CD14-positive monocyte (primary cell): Measurements from ENCODE around the gene DYRK3. TPM values are rescaled to one million over a fixed set of nuclear protein-coding genes. Genes with fewer than 3 reads are reported as not detected.
A peak's percentile ranks its signal among the peaks of the same experiment; 100 is the strongest.

Experiments used
- DNase-seq, 3 donors: peaks; one replicate each; pipeline ENCODE4 v3.0.0-alpha.2; 2011 to 2022
- H2AFZ ChIP-seq: 2 replicates; pipeline ENCODE4 v1.6.0; 2012; ENCODE audit warnings: mild to moderate bottlenecking, low read depth, low read length, inconsistent platforms; ENCODE audit not compliant: insufficient read depth, poor library complexity, severe bottlenecking
- H3K27ac ChIP-seq, 2 donors: 1 replicate in 1 of 2; 2 replicates in 1 of 2; pipeline ENCODE4 v1.5.1; 2012 to 2013; ENCODE audit warnings: low read length in 2 of 2, control low read depth in 1 of 2, inconsistent platforms in 1 of 2, low read depth in 1 of 2, mild to moderate bottlenecking in 1 of 2
- H3K27me3 ChIP-seq, 2 donors: one replicate each; pipeline versions ENCODE4 v1.6.0 to v1.6.1; 2011 to 2013; ENCODE audit warnings: low read length in 2 of 2; ENCODE audit not compliant: control insufficient read depth in 2 of 2, insufficient read depth in 2 of 2
- H3K36me3 ChIP-seq, 2 donors: replicated peaks in 1 of 2; 1 replicate in 1 of 2; 2 replicates in 1 of 2; pipeline versions ENCODE4 v1.5.1 to v1.6.1; 2012 to 2013; ENCODE audit warnings: low read length in 2 of 2, control low read depth in 1 of 2, inconsistent platforms in 1 of 2, mild to moderate bottlenecking in 1 of 2; ENCODE audit not compliant: insufficient read depth in 2 of 2, control insufficient read depth in 1 of 2
- H3K4me1 ChIP-seq, 2 donors: 1 replicate in 1 of 2; 2 replicates in 1 of 2; pipeline versions ENCODE4 v1.5.1 to v1.6.1; 2012 to 2013; ENCODE audit warnings: low read length in 2 of 2, control low read depth in 1 of 2, inconsistent platforms in 1 of 2, mild to moderate bottlenecking in 1 of 2, moderate library complexity in 1 of 2; ENCODE audit not compliant: insufficient read depth in 2 of 2, control insufficient read depth in 1 of 2
- H3K4me2 ChIP-seq: replicated peaks from 2 replicates; pipeline ENCODE3; 2012; ENCODE audit warnings: low read length, moderate library complexity, mild to moderate bottlenecking; ENCODE audit not compliant: poor library complexity, severe bottlenecking; ENCODE audit errors: extremely low read depth
- H3K4me3 ChIP-seq, 3 experiments: fragments of 200-600 bp in 1 of 3; sonication (generic) in 1 of 3; replicated peaks in 1 of 3; 1 replicate in 2 of 3; 2 replicates in 1 of 3; pipeline ENCODE4 v1.5.1; 2011 to 2013; ENCODE audit warnings: low read length in 3 of 3, mild to moderate bottlenecking in 3 of 3, control low read depth in 2 of 3, low read depth in 2 of 3, inconsistent platforms in 1 of 3, moderate library complexity in 1 of 3
- H3K79me2 ChIP-seq: 2 replicates; pipeline ENCODE4 v1.6.0; 2012; ENCODE audit warnings: mild to moderate bottlenecking, control low read depth, inconsistent platforms, low read length, moderate library complexity; ENCODE audit not compliant: insufficient read depth
- H3K9ac ChIP-seq: 2 replicates; pipeline ENCODE4 v1.6.0; 2017; ENCODE audit warnings: low read length, mild to moderate bottlenecking; ENCODE audit not compliant: insufficient read depth, poor library complexity, severe bottlenecking
- H3K9me3 ChIP-seq, 2 donors: replicated peaks in 1 of 2; 1 replicate in 1 of 2; 2 replicates in 1 of 2; pipeline versions ENCODE4 v1.5.1 to v1.6.1; 2012 to 2013; ENCODE audit warnings: low read length in 2 of 2, control low read depth in 1 of 2; ENCODE audit not compliant: control insufficient read depth in 1 of 2, insufficient read depth in 1 of 2
- H4K20me1 ChIP-seq: 2 replicates; pipeline ENCODE4 v1.6.0; 2012; ENCODE audit warnings: mild to moderate bottlenecking, low read length, control low read depth, moderate library complexity; ENCODE audit not compliant: insufficient read depth
- H3K27ac Mint-ChIP-seq, 7 donors: one replicate each; pipeline ENCODE4 v1.8.0; 2020; ENCODE audit warnings: mild to moderate bottlenecking in 7 of 7, mixed read lengths in 7 of 7, moderate library complexity in 6 of 7, inconsistent platforms in 2 of 7
- H3K27me3 Mint-ChIP-seq, 3 donors: one replicate each; pipeline ENCODE4 v1.8.0; 2021 to 2022; ENCODE audit warnings: low read depth in 3 of 3, mild to moderate bottlenecking in 3 of 3, mixed read lengths in 3 of 3, moderate library complexity in 3 of 3, inconsistent platforms in 1 of 3
- H3K36me3 Mint-ChIP-seq, 2 donors: one replicate each; pipeline ENCODE4 v1.8.0; 2020; ENCODE audit warnings: mixed read lengths in 2 of 2, inconsistent platforms in 1 of 2, mild to moderate bottlenecking in 1 of 2
- H3K4me1 Mint-ChIP-seq: one replicate; pipeline ENCODE4 v1.8.0; 2020; ENCODE audit warnings: mild to moderate bottlenecking, mixed read lengths
- H3K4me3 Mint-ChIP-seq, 2 donors: one replicate each; pipeline ENCODE4 v1.8.0; 2020; ENCODE audit warnings: mild to moderate bottlenecking in 2 of 2, mixed read lengths in 2 of 2, moderate library complexity in 1 of 2
- H3K9me3 Mint-ChIP-seq, 7 donors: one replicate each; pipeline ENCODE4 v1.8.0; 2020 to 2022; ENCODE audit warnings: mixed read lengths in 7 of 7, mild to moderate bottlenecking in 6 of 7, moderate library complexity in 6 of 7, inconsistent platforms in 2 of 7
- CTCF ChIP-seq: fragments of 200-600 bp; IDR thresholded peaks from one replicate; pipeline ENCODE4 v1.8.0; 2022; ENCODE audit warnings: antibody characterized with exemption, mild to moderate bottlenecking
- WGBS: methylation state at CpG from one replicate; pipeline ENCODE4 v1.1.5; 2013; ENCODE audit warnings: missing lambda C conversion rate; ENCODE audit not compliant: insufficient coverage; 5-methylcytosine and 5-hydroxymethylcytosine counted together
- intact Hi-C, 2 donors: fragments of 100-400 bp; cut with micrococcal nuclease; formaldehyde crosslinking; loops; one replicate each; pipeline versions ENCODE4 v1.15.0 to v1.15.1; 2023
- polyA plus RNA-seq, 3 donors: library from polyadenylated mRNA; depleted of rRNA in 1 of 3; unstranded in 2 of 3; stranded (reverse) in 1 of 3; fragments of 300-500 nt in 2 of 3; fragments of >200 nt in 1 of 3; fragmentation: Illumina TruSeq in 2 of 3; gene quantifications; 1 replicate in 2 of 3; 2 replicates in 1 of 3; pipeline ENCODE4 v1.2.3, GENCODE V29; 2012 to 2021

Gene DYRK3
- polyA plus RNA-seq, 3 donors = 0.13 TPM; not detected in 2

- no peak for TF ChIP-seq CTCF
- Mint-ChIP-seq H3K4me3 (no peak overlapping the region), H3K36me3 (peaks cover 7% of the 10 kb centered on the region in 2 donors), H3K4me1 (peaks cover 5% of the 10 kb centered on the region), H3K9me3 (peaks cover 0 to 2% (median 0%) of the 10 kb centered on the region in 7 donors), H3K27ac (no peak overlapping the region), H3K27me3 (peaks cover 26 to 39% (median 35%) of the 10 kb centered on the region in 3 donors)
- Histone ChIP-seq H3K4me2 (peak overlapping the region; percentile 67), H3K4me3 (peak overlapping the region in 1 of 3 experiments; percentile 54), H3K4me1 (peaks cover 25 to 26% of the 10 kb centered on the region in 2 donors), H3K9ac (no peak overlapping the region), H3K27me3 (peaks cover 7 to 12% of the 10 kb centered on the region in 2 donors), H4K20me1 (peaks cover 37% of the 10 kb centered on the region), H3K79me2 (no peaks in the 10 kb centered on the region), H2AFZ (no peak overlapping the region), H3K36me3 (no peaks in the 10 kb centered on the region), H3K9me3 (no peaks in the 10 kb centered on the region), H3K27ac (peak overlapping the region; percentile 24 to 66)
- 0% methylated on average over 2 of the region's 6 CpGs for WGBS
- intact Hi-C loops = no loop called here
- DNase-seq = peak; percentile 80 to 93 (median 88)
Measured at GRCh38 chr1:206672844-206673758, 37.8 kb downstream of the DYRK3 start.

GRCh38 chr1:206674236-206674635 lies 38.9 kb downstream of the DYRK3 start:
- DNase-seq = no peak
- Histone ChIP-seq H3K27me3 (peaks cover 7 to 12% of the 10 kb centered on the region in 2 donors), H3K9me3 (no peaks in the 10 kb centered on the region), H2AFZ (no peak overlapping the region), H3K4me2 (no peak overlapping the region), H3K4me1 (peaks cover 31 to 33% of the 10 kb centered on the region in 2 donors), H3K79me2 (no peaks in the 10 kb centered on the region), H3K27ac (no peak overlapping the region), H3K36me3 (no peaks in the 10 kb centered on the region), H4K20me1 (peaks cover 46% of the 10 kb centered on the region), H3K9ac (no peak overlapping the region), H3K4me3 (no peak overlapping the region)
- H3K36me3 Mint-ChIP-seq = peaks cover 7% of the 10 kb centered on the region in 2 donors
- H3K27ac Mint-ChIP-seq = no peak overlapping the region
- TF ChIP-seq CTCF = no peak
- no peak overlapping the region for H3K4me3 Mint-ChIP-seq
- peaks cover 4% of the 10 kb centered on the region for H3K4me1 Mint-ChIP-seq
- WGBS = 100% methylated on average over 1 of the region's 3 CpGs
- H3K9me3 Mint-ChIP-seq = peaks cover 0 to 2% (median 0%) of the 10 kb centered on the region in 7 donors
- peaks cover 22 to 33% (median 28%) of the 10 kb centered on the region in 3 donors for H3K27me3 Mint-ChIP-seq
- intact Hi-C loops = no loop called here
